Keratinocyte (primary cell): Measurements from ENCODE around the gene C1orf50.

Source experiments
- CTCF ChIP-seq, 3 experiments: IDR thresholded peaks in 1 of 3; conservative IDR thresholded peaks in 1 of 3; optimal IDR thresholded peaks in 1 of 3; 2 replicates in 2 of 3; 3 replicates in 1 of 3; pipeline versions ENCODE3 to v1.5.1; 2011; ENCODE audit warnings: low read length in 3 of 3, mild to moderate bottlenecking in 3 of 3, moderate library complexity in 2 of 3, control low read depth in 1 of 3, inconsistent platforms in 1 of 3; ENCODE audit not compliant: insufficient read depth in 2 of 3; ENCODE audit errors: extremely low read depth in 1 of 3
- EZH2 ChIP-seq: IDR thresholded peaks from one replicate; pipeline ENCODE4 v1.6.1; 2012; ENCODE audit warnings: inconsistent platforms, mild to moderate bottlenecking, low read length, moderate library complexity

- TF ChIP-seq EZH2 = no peak
- TF ChIP-seq CTCF (optimal IDR thresholded peaks at IDR 0.05 in 1 of 3, IDR thresholded peaks at IDR 0.05 in 1 of 3, conservative IDR thresholded peaks at IDR 0.05 in 1 of 3; ENCODE audit: extremely low read depth in 1 of 3, insufficient read depth in 2 of 3, low read length in 3 of 3) = no peak
Observed at GRCh38 chr1:42824481-42825035, 57.5 kb downstream of the C1orf50 start.
